ENCODE results near the gene ARHGAP28.

GRCh38 chr18:6950641-6951040 lies 221.1 kb downstream of the ARHGAP28 start:
- TF ChIP-seq POLR2A (IDR thresholded peaks at IDR 0.05) = no peak
- no peak for TF ChIP-seq CTCF (IDR thresholded peaks at IDR 0.05)
- TF ChIP-seq EP300 (IDR thresholded peaks at IDR 0.05) = no peak
- no peak for TF ChIP-seq POLR2AphosphoS5 (IDR thresholded peaks at IDR 0.05)
